Measurements from ENCODE around the gene PIP4K2A.

DNA sequence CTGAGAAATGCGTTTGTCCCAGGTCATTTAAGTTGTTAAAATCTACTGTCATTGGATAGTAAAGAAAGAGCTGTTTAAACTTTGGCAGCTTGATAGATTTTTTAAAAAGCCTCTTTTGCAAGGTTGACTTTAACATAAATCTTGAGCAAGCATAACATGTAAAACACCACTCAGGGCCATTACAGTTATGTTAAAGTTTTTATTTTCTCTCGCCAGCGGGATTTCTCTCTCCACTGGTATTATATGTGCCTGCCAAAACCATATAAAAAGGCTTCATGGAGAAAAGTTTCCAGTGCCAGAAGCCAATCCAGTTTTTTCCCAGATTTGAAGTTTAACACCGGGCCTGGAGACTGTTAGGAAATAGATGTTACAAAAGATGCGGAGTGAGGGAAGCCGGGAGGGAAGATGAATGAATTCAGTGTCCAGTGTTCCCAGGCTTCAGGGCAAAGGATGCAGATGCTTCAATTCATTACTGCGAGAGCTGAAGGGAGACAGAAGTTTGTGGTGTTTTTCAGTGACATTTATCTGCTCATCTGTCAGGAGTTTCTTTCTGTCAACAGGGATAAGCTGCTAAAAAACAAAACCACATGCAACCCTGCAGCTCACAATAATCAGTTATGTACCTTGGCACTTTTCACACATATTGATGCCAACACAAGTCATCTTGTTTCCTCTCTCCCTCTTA, 213.6 kb downstream of the PIP4K2A start:
- TF ChIP-seq, protein P1, sequence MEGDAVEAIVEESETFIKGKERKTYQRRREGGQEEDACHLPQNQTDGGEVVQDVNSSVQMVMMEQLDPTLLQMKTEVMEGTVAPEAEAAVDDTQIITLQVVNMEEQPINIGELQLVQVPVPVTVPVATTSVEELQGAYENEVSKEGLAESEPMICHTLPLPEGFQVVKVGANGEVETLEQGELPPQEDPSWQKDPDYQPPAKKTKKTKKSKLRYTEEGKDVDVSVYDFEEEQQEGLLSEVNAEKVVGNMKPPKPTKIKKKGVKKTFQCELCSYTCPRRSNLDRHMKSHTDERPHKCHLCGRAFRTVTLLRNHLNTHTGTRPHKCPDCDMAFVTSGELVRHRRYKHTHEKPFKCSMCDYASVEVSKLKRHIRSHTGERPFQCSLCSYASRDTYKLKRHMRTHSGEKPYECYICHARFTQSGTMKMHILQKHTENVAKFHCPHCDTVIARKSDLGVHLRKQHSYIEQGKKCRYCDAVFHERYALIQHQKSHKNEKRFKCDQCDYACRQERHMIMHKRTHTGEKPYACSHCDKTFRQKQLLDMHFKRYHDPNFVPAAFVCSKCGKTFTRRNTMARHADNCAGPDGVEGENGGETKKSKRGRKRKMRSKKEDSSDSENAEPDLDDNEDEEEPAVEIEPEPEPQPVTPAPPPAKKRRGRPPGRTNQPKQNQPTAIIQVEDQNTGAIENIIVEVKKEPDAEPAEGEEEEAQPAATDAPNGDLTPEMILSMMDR (IDR thresholded peaks at IDR 0.05) = no peak
- TF ChIP-seq POLR2A (IDR thresholded peaks at IDR 0.05) = no peak
